Small intestine (tissue), 7 donors: ENCODE results near the gene F11R. TPM values are rescaled to one million over a fixed set of nuclear protein-coding genes. Genes with fewer than 3 reads are reported as not detected.

Source experiments
- DNase-seq, 2 donors: peaks; one replicate each; pipeline versions ENCODE4 v3.0.0 to v3.0.0-alpha.2; 2013
- FAIRE-seq: peaks from 2 replicates; lab custom pipeline; 2012; peaks lifted over from hg19 to GRCh38; lab: Jason Lieb, UNC
- H3K27ac ChIP-seq, 3 donors: one replicate each; pipeline ENCODE4 v1.5.1; 2013; ENCODE audit warnings: low read length in 2 of 3, mild to moderate bottlenecking in 2 of 3, control low read depth in 1 of 3, inconsistent platforms in 1 of 3, low read depth in 1 of 3, moderate library complexity in 1 of 3
- H3K27me3 ChIP-seq, 3 donors: one replicate each; pipeline ENCODE4 v1.6.1; 2013; ENCODE audit warnings: low read length in 3 of 3, inconsistent platforms in 1 of 3; ENCODE audit not compliant: control insufficient read depth in 3 of 3, insufficient read depth in 3 of 3
- H3K36me3 ChIP-seq, 3 donors: one replicate each; pipeline ENCODE4 v1.6.1; 2013; ENCODE audit warnings: low read length in 3 of 3, inconsistent platforms in 1 of 3, low read depth in 1 of 3, mild to moderate bottlenecking in 1 of 3, moderate library complexity in 1 of 3; ENCODE audit not compliant: control insufficient read depth in 3 of 3, insufficient read depth in 2 of 3
- H3K4me1 ChIP-seq, 3 donors: one replicate each; pipeline ENCODE4 v1.6.1; 2013; ENCODE audit warnings: low read length in 2 of 3, inconsistent platforms in 1 of 3, low read depth in 1 of 3, mild to moderate bottlenecking in 1 of 3, moderate library complexity in 1 of 3; ENCODE audit not compliant: control insufficient read depth in 3 of 3, insufficient read depth in 2 of 3
- H3K4me3 ChIP-seq, 3 donors: one replicate each; pipeline ENCODE4 v1.5.1; 2013; ENCODE audit warnings: low read length in 3 of 3, control low read depth in 1 of 3, inconsistent platforms in 1 of 3, low read depth in 1 of 3, mild to moderate bottlenecking in 1 of 3, moderate library complexity in 1 of 3
- H3K9me3 ChIP-seq, 2 donors: one replicate each; pipeline ENCODE4 v1.6.1; 2013; ENCODE audit warnings: low read depth in 1 of 2, low read length in 1 of 2; ENCODE audit not compliant: control insufficient read depth in 2 of 2, insufficient read depth in 1 of 2
- WGBS, 3 donors: extraction: QIAGEN DNeasy Blood & Tissue Kit; methylation state at CpG; one replicate each; pipeline ENCODE4 v1.1.7; 2013; 5-methylcytosine and 5-hydroxymethylcytosine counted together
- polyA plus RNA-seq, 4 donors: library from polyadenylated mRNA; stranded (reverse) in 3 of 4; unstranded in 1 of 4; fragments of 200-250 nt in 3 of 4; fragments of 120-200 nt in 1 of 4; gene quantifications; one replicate each; pipeline versions ENCODE4 v1.2.1 to v1.2.3, GENCODE V29; 2013
- donor health status: healthy with polysubstance abuse.
- donor health status: control.
- donor health status: control.
- donor health status: Bipolar disorder and iron deficiency.
- donor health status: healthy.

The F11R gene
- polyA plus RNA-seq, 4 donors, result 30.2 to 188 (median 55.7) TPM

DNA sequence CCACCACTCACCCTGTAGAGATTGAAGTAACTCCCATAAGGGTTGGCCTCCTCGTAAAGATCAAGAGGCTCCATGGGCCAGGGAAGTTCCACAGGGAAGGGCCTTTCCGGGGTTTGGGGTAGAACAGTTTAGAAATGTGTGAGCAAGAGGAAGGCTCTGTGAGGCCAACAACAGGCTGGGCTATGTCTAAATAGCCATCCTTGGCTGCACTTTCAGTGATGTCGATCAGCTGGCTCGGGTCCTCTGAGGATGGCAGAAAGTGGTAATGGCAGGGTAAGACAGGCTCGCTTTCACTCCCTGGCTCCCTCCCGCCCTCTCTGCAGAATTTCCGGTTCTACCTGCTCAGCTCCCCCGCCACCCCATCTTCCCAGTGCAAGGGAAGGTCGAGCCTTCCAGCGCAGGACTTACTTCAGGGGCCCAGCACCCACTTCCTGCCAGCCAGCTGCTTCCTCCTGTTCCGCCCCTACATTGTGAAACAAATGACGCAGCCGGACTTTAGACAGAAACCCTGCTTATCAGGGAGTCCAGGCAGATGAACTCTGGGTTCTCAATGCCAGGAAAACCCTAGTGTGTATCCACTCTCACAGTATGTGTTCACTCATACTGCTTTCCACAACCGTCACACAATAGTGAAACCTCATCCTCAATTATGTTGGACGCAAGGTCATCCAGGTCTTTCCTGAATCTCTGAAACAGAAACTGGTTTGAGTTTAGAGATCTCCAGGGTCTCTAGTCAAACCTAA, 7.3 kb downstream of the F11R start:
- Histone ChIP-seq H3K9me3 (no peaks in the 10 kb centered on the region), H3K27ac (peak overlapping the region; percentile 93 to 99 (median 95)), H3K4me1 (peaks cover 4 to 64% (median 17%) of the 10 kb centered on the region in 3 donors), H3K27me3 (no peaks in the 10 kb centered on the region), H3K36me3 (peaks cover 0 to 23% (median 0%) of the 10 kb centered on the region in 3 donors), H3K4me3 (peak overlapping the region in 2 of 3 donors; percentile 2 to 37)
- DNase-seq (peak; percentile 99 to 100), FAIRE-seq (no peak)
- WGBS, 3 donors, result 3 to 15% (median 3%) methylated on average over 15 of the region's 15 CpGs

DNA sequence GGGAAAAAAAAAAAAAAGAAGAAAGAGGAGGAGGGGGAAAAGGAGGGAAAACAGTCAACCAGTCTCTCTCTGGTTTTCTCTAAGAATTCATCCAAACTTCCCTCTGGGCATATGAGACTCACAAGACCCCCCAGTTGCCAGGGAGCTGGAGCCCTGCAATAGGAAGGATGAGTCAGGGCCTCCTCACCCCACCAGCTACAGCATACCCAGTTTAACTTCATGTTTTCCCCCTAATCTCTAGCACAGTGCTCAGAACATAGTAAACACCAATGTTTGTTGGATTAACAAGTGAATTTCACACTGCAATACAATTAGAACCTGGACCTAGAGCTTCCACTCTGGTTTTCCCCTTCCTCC, 7.8 kb downstream of the F11R start:
- Histone ChIP-seq H3K27me3 (no peaks in the 10 kb centered on the region), H3K4me3 (peak overlapping the region in 2 of 3 donors; percentile 2 to 37), H3K27ac (peak overlapping the region; percentile 93 to 99 (median 95)), H3K9me3 (no peaks in the 10 kb centered on the region), H3K36me3 (peaks cover 0 to 26% (median 0%) of the 10 kb centered on the region in 3 donors), H3K4me1 (peaks cover 4 to 59% (median 16%) of the 10 kb centered on the region in 3 donors)
- no peak for DNase-seq
- FAIRE-seq, result no peak

DNA sequence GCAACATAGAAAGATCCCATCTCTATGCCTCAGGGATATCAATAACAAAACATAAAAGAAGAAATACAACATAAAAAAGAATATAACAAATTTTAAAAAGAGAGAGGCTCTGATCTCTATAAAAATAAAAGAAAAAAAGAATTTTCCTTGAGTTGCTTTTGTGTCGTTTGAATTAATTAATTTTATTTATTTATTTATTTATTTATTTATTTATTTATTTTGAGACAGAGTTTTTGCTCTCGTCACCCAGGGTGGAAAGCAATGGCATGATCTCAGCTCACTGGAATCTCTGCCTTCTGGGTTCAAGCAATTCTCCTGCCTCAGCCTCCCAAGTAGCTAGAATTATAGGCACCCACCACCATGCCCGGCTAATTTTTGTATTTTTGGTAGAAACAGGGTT, 8.5 kb downstream of the F11R start:
- no peaks in the 10 kb centered on the region for H3K9me3 ChIP-seq
- peak overlapping the region; percentile 27 to 99 (median 93) for H3K27ac ChIP-seq
- peaks cover 0 to 25% (median 0%) of the 10 kb centered on the region in 3 donors for H3K36me3 ChIP-seq
- H3K4me3 ChIP-seq, result no peak overlapping the region
- WGBS, 3 donors, result 67 to 91% (median 86%) methylated on average over 3 of the region's 3 CpGs
- DNase-seq, result no peak
- peaks cover 4 to 53% (median 11%) of the 10 kb centered on the region in 3 donors for H3K4me1 ChIP-seq
- FAIRE-seq, result no peak
- no peaks in the 10 kb centered on the region for H3K27me3 ChIP-seq

- FAIRE-seq (no peak), DNase-seq (no peak)
- Histone ChIP-seq H3K27me3 (no peaks in the 10 kb centered on the region), H3K27ac (no peak overlapping the region), H3K36me3 (peaks cover 0 to 35% (median 0%) of the 10 kb centered on the region in 3 donors), H3K4me1 (peaks cover 4 to 36% (median 11%) of the 10 kb centered on the region in 3 donors), H3K4me3 (no peak overlapping the region), H3K9me3 (no peaks in the 10 kb centered on the region)
- WGBS, 3 donors, result 72 to 80% (median 75%) methylated on average over 7 of the region's 7 CpGs
These were observed 11.2 kb downstream of the F11R start for GRCh38 chr1:161009602-161010211.

GRCh38 chr1:161008869-161009510, 12.0 kb downstream of the F11R start:
- DNase-seq, result no peak
- H3K27ac ChIP-seq, result peak overlapping the region in 1 of 3 donors; percentile 32
- H3K9me3 ChIP-seq, result no peaks in the 10 kb centered on the region
- peaks cover 4 to 28% (median 11%) of the 10 kb centered on the region in 3 donors for H3K4me1 ChIP-seq
- H3K36me3 ChIP-seq, result peaks cover 0 to 37% (median 0%) of the 10 kb centered on the region in 3 donors
- no peak for FAIRE-seq
- 61 to 70% (median 62%) methylated on average over 4 of the region's 4 CpGs for WGBS, 3 donors
- no peaks in the 10 kb centered on the region for H3K27me3 ChIP-seq
- no peak overlapping the region for H3K4me3 ChIP-seq

GRCh38 chr1:161007369-161007768, 13.6 kb downstream of the F11R start:
- H3K4me1 ChIP-seq, result peaks cover 0 to 15% (median 4%) of the 10 kb centered on the region in 3 donors
- WGBS, 3 donors, result 95 to 100% (median 96%) methylated on average over 2 of the region's 2 CpGs
- FAIRE-seq, result no peak
- H3K4me3 ChIP-seq, result no peak overlapping the region
- no peaks in the 10 kb centered on the region for H3K9me3 ChIP-seq
- H3K36me3 ChIP-seq, result peaks cover 0 to 38% (median 0%) of the 10 kb centered on the region in 3 donors
- H3K27ac ChIP-seq, result no peak overlapping the region
- no peak for DNase-seq
- H3K27me3 ChIP-seq, result no peaks in the 10 kb centered on the region

- 87 to 91% (median 88%) methylated on average over 8 of the region's 8 CpGs for WGBS, 3 donors
- Histone ChIP-seq H3K36me3 (peaks cover 0 to 42% (median 0%) of the 10 kb centered on the region in 3 donors), H3K4me1 (peaks cover 0 to 13% (median 0%) of the 10 kb centered on the region in 3 donors), H3K27ac (no peak overlapping the region), H3K27me3 (no peaks in the 10 kb centered on the region), H3K9me3 (no peaks in the 10 kb centered on the region), H3K4me3 (no peak overlapping the region)
- FAIRE-seq, result no peak
- DNase-seq, result no peak
These were observed 14.4 kb downstream of the F11R start for GRCh38 chr1:161006563-161006962.

DNA sequence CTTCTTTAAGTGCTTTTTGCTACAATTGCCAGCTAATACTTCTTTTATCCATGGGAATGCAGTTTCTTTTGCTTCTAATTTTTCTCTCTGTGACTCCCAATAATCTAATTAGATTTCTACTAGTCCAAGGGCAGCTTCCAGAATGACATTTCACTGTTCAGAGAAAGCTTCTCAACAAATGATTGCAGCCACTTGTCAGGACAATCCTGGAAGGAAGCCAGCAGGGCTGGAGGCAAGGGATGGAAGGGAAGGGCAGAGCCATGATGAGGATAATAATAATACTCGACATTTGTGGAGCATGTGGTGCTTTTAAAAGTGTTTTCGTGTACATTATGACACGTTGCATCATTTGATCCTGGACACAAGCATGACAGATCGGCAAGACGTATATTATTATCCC, 19.4 kb downstream of the F11R start:
- DNase-seq (no peak), FAIRE-seq (no peak)
- no peaks in the 10 kb centered on the region for H3K27me3 ChIP-seq
- H3K4me3 ChIP-seq, result no peak overlapping the region
- WGBS, 3 donors, result 51 to 61% (median 59%) methylated on average over 5 of the region's 5 CpGs
- peak overlapping the region in 2 of 3 donors; percentile 44 to 55 for H3K27ac ChIP-seq
- peaks cover 1 to 62% (median 11%) of the 10 kb centered on the region in 3 donors for H3K36me3 ChIP-seq
- no peaks in the 10 kb centered on the region for H3K9me3 ChIP-seq
- peaks cover 0 to 18% (median 3%) of the 10 kb centered on the region in 3 donors for H3K4me1 ChIP-seq
